Rectal smooth muscle tissue (tissue), 1 donor: ENCODE results near the gene CLEC16A.

ENCODE experiments used
- H3K27ac ChIP-seq: one replicate; pipeline ENCODE4 v1.7.0; 2013; ENCODE audit warnings: low read depth, low read length, inconsistent platforms
- H3K27me3 ChIP-seq: one replicate; pipeline ENCODE4 v1.7.0; 2013; ENCODE audit warnings: low read length; ENCODE audit not compliant: control insufficient read depth, insufficient read depth
- H3K36me3 ChIP-seq: one replicate; pipeline ENCODE4 v1.7.0; 2013; ENCODE audit warnings: low read length; ENCODE audit not compliant: control insufficient read depth, insufficient read depth
- H3K4me1 ChIP-seq: one replicate; pipeline ENCODE4 v1.7.0; 2013; ENCODE audit warnings: low read length; ENCODE audit not compliant: control insufficient read depth, insufficient read depth
- H3K4me3 ChIP-seq: one replicate; pipeline ENCODE4 v1.7.0; 2013; ENCODE audit warnings: low read length
- H3K9ac ChIP-seq: one replicate; pipeline ENCODE4 v1.7.0; 2013; ENCODE audit warnings: low read length

Gene CLEC16A

GRCh38 chr16:10981697-10982216 is 37.4 kb downstream of the CLEC16A start:
- Histone ChIP-seq H3K36me3 (peaks cover 3% of the 10 kb centered on the region), H3K4me1 (peaks cover 21% of the 10 kb centered on the region), H3K9ac (no peak overlapping the region), H3K27ac (no peak overlapping the region), H3K27me3 (no peaks in the 10 kb centered on the region), H3K4me3 (no peak overlapping the region)

GRCh38 chr16:10982465-10983150 is 38.2 kb downstream of the CLEC16A start:
- Histone ChIP-seq H3K36me3 (peaks cover 3% of the 10 kb centered on the region), H3K27me3 (no peaks in the 10 kb centered on the region), H3K4me1 (peaks cover 21% of the 10 kb centered on the region), H3K4me3 (no peak overlapping the region), H3K27ac (no peak overlapping the region), H3K9ac (no peak overlapping the region)

GRCh38 chr16:10983159-10983558 is 38.8 kb downstream of the CLEC16A start:
- Histone ChIP-seq H3K4me1 (peaks cover 21% of the 10 kb centered on the region), H3K4me3 (no peak overlapping the region), H3K27me3 (no peaks in the 10 kb centered on the region), H3K27ac (no peak overlapping the region), H3K36me3 (no peaks in the 10 kb centered on the region), H3K9ac (no peak overlapping the region)

- no peak overlapping the region for H3K4me3 ChIP-seq
- H3K36me3 ChIP-seq = no peaks in the 10 kb centered on the region
- no peaks in the 10 kb centered on the region for H3K27me3 ChIP-seq
- no peak overlapping the region for H3K9ac ChIP-seq
- peaks cover 15% of the 10 kb centered on the region for H3K4me1 ChIP-seq
- no peak overlapping the region for H3K27ac ChIP-seq
Observed at GRCh38 chr16:10984509-10984908, 40.1 kb downstream of the CLEC16A start.

GRCh38 chr16:10987361-10988163 is 43.2 kb downstream of the CLEC16A start:
- no peaks in the 10 kb centered on the region for H3K36me3 ChIP-seq
- H3K27me3 ChIP-seq = no peaks in the 10 kb centered on the region
- peaks cover 2% of the 10 kb centered on the region for H3K4me1 ChIP-seq
- no peak overlapping the region for H3K9ac ChIP-seq
- no peak overlapping the region for H3K27ac ChIP-seq
- H3K4me3 ChIP-seq = no peak overlapping the region

GRCh38 chr16:10988164-10988803 is 43.9 kb downstream of the CLEC16A start:
- Histone ChIP-seq H3K36me3 (no peaks in the 10 kb centered on the region), H3K4me1 (peaks cover 2% of the 10 kb centered on the region), H3K4me3 (no peak overlapping the region), H3K9ac (no peak overlapping the region), H3K27me3 (no peaks in the 10 kb centered on the region), H3K27ac (no peak overlapping the region)

GRCh38 chr16:10988879-10989278 is 44.5 kb downstream of the CLEC16A start:
- H3K36me3 ChIP-seq = peaks cover 3% of the 10 kb centered on the region

GRCh38 chr16:10989559-10989958 is 45.2 kb downstream of the CLEC16A start:
- H3K9ac ChIP-seq = no peak overlapping the region
- peaks cover 2% of the 10 kb centered on the region for H3K4me1 ChIP-seq
- H3K4me3 ChIP-seq = no peak overlapping the region
- H3K27ac ChIP-seq = no peak overlapping the region
- H3K36me3 ChIP-seq = peaks cover 8% of the 10 kb centered on the region
- no peaks in the 10 kb centered on the region for H3K27me3 ChIP-seq

More at GRCh38 chr16:10988879-10989278, 44.5 kb downstream of the CLEC16A start:
- Histone ChIP-seq H3K4me3 (no peak overlapping the region), H3K27ac (no peak overlapping the region), H3K9ac (no peak overlapping the region), H3K27me3 (no peaks in the 10 kb centered on the region), H3K4me1 (peaks cover 2% of the 10 kb centered on the region)

- Histone ChIP-seq H3K4me1 (peaks cover 2% of the 10 kb centered on the region), H3K9ac (no peak overlapping the region), H3K27ac (no peak overlapping the region), H3K27me3 (no peaks in the 10 kb centered on the region), H3K4me3 (no peak overlapping the region), H3K36me3 (peaks cover 8% of the 10 kb centered on the region)
Observed at GRCh38 chr16:10990378-10990777, 46.0 kb downstream of the CLEC16A start.

GRCh38 chr16:10992112-10992511 is 47.7 kb downstream of the CLEC16A start:
- no peak overlapping the region for H3K9ac ChIP-seq
- H3K27me3 ChIP-seq = no peaks in the 10 kb centered on the region
- peaks cover 2% of the 10 kb centered on the region for H3K4me1 ChIP-seq
- H3K36me3 ChIP-seq = peaks cover 8% of the 10 kb centered on the region
- H3K4me3 ChIP-seq = no peak overlapping the region
- no peak overlapping the region for H3K27ac ChIP-seq

- Histone ChIP-seq H3K4me1 (peaks cover 2% of the 10 kb centered on the region), H3K27ac (no peak overlapping the region), H3K9ac (no peak overlapping the region), H3K4me3 (no peak overlapping the region), H3K36me3 (peaks cover 8% of the 10 kb centered on the region), H3K27me3 (no peaks in the 10 kb centered on the region)
Observed at GRCh38 chr16:10992797-10993196, 48.4 kb downstream of the CLEC16A start.

GRCh38 chr16:10993649-10994048 is 49.3 kb downstream of the CLEC16A start:
- Histone ChIP-seq H3K36me3 (peaks cover 8% of the 10 kb centered on the region), H3K4me1 (peaks cover 2% of the 10 kb centered on the region), H3K9ac (no peak overlapping the region), H3K27ac (no peak overlapping the region), H3K4me3 (no peak overlapping the region), H3K27me3 (no peaks in the 10 kb centered on the region)
